H54 (cell line): ENCODE measurements around the gene ENOX1.

Experiments
- DNase-seq: peaks from one replicate; pipeline ENCODE4 v3.0.0; 2011; ENCODE audit warnings: low spot score, mixed read lengths; ENCODE audit not compliant: insufficient read length
- FAIRE-seq: peaks from 3 replicates; lab custom pipeline; 2011; peaks lifted over from hg19 to GRCh38; lab: Jason Lieb, UNC
- POLR2A ChIP-seq: IDR thresholded peaks from 2 replicates; pipeline ENCODE4 v1.6.1; 2011; ENCODE audit warnings: low read depth, mild to moderate bottlenecking, low read length

The ENOX1 gene

GRCh38 chr13:43543331-43543730, 243.4 kb downstream of the ENOX1 start:
- no peak for DNase-seq
- no peak for FAIRE-seq
- TF ChIP-seq POLR2A = no peak

- FAIRE-seq = no peak
- TF ChIP-seq POLR2A = no peak
- no peak for DNase-seq
These were observed 249.6 kb downstream of the ENOX1 start for GRCh38 chr13:43537124-43537523.

GRCh38 chr13:43529796-43530195, 257.0 kb downstream of the ENOX1 start:
- DNase-seq (no peak), FAIRE-seq (no peak)
- no peak for TF ChIP-seq POLR2A

- FAIRE-seq = no peak
- no peak for DNase-seq
- TF ChIP-seq POLR2A = no peak
These were observed 257.8 kb downstream of the ENOX1 start for GRCh38 chr13:43528992-43529391.

- no peak for DNase-seq
- FAIRE-seq = no peak
- TF ChIP-seq POLR2A = no peak
These were observed 264.0 kb downstream of the ENOX1 start for GRCh38 chr13:43522788-43523187.

- no peak for FAIRE-seq
- no peak for TF ChIP-seq POLR2A
- no peak for DNase-seq
These were observed 266.4 kb downstream of the ENOX1 start for GRCh38 chr13:43520351-43520750.

- DNase-seq (no peak), FAIRE-seq (no peak)
- TF ChIP-seq POLR2A = no peak
These were observed 267.9 kb downstream of the ENOX1 start for GRCh38 chr13:43518833-43519232.

- no peak for DNase-seq
- no peak for FAIRE-seq
- no peak for TF ChIP-seq POLR2A
These were observed 270.4 kb downstream of the ENOX1 start for GRCh38 chr13:43516401-43516833.

- FAIRE-seq = no peak
- no peak for TF ChIP-seq POLR2A
- DNase-seq = no peak
These were observed 271.2 kb downstream of the ENOX1 start for GRCh38 chr13:43515531-43515930.

GRCh38 chr13:43514311-43514710, 272.5 kb downstream of the ENOX1 start:
- no peak for DNase-seq
- no peak for FAIRE-seq
- TF ChIP-seq POLR2A = no peak

- FAIRE-seq = no peak
- DNase-seq = no peak
- no peak for TF ChIP-seq POLR2A
These were observed 274.6 kb downstream of the ENOX1 start for GRCh38 chr13:43512221-43512620.

- TF ChIP-seq POLR2A = no peak
- FAIRE-seq = no peak
- DNase-seq = no peak
These were observed 275.5 kb downstream of the ENOX1 start for GRCh38 chr13:43510956-43511901.

- DNase-seq = no peak
- no peak for FAIRE-seq
These were observed 291.0 kb downstream of the ENOX1 start for GRCh38 chr13:43495732-43496131.

GRCh38 chr13:43494206-43494605, 292.6 kb downstream of the ENOX1 start:
- FAIRE-seq = no peak
- no peak for TF ChIP-seq POLR2A
- no peak for DNase-seq

More at GRCh38 chr13:43495732-43496131, 291.0 kb downstream of the ENOX1 start:
- no peak for TF ChIP-seq POLR2A
